Right renal cortex interstitium (tissue), 3 donors: Measurements from ENCODE around the gene VKORC1L1. TPM values are rescaled to one million over a fixed set of nuclear protein-coding genes. Genes with fewer than 3 reads are reported as not detected.
"Not testable (repeated sequence)": the region's sequence is repeated elsewhere in the genome, so short reads cannot be mapped to it uniquely, and the experiment has no call there.

Experiments used
- DNase-seq, 3 donors: peaks; one replicate each; pipeline ENCODE4 v3.0.0-alpha.2; 2013; ENCODE audit warnings: low read depth in 3 of 3, low spot score in 2 of 3
- polyA plus RNA-seq, 3 donors: library from polyadenylated mRNA; unstranded; fragments of 120-200 nt; gene quantifications; one replicate each; pipeline ENCODE4 v1.2.1, GENCODE V29; 2013; ENCODE audit not compliant: insufficient read length in 3 of 3

VKORC1L1 gene
- polyA plus RNA-seq, 3 donors: 28.4 to 30.0 (median 29.0) TPM

DNA sequence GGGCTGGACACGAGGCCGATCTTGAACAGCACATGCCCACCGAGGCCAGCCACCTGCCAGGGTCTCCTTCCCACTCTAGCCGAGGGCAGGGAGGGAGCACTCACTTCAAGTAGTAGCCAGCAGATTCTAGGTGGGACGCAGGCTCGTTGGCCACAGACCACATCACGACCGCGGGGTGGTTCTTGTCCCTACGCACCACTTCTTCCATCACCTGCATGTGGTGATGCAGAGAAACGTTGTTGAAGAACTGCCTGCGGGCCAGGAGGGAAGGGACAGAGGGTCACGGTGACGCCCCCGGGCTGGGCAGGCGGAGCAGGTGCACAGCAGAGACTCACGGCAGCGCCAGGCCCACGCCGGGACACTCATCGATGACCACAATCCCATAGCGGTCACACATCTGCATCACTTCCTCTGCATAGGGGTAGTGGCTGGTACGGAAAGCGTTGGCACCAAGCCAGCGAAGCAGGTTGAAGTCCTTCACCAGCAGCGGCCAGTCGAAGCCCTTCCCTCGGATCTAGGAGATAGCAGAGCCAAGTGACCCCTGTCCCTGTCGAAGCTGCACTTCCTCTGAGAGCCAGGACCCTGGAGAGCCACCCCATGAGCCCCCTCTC, 101.4 kb downstream of the VKORC1L1 start:
- no peak for DNase-seq

GRCh38 chr7:65974876-65975275, 102.0 kb downstream of the VKORC1L1 start:
- no peak for DNase-seq

- no peak for DNase-seq
These were observed 103.1 kb downstream of the VKORC1L1 start for GRCh38 chr7:65975814-65976445.

DNA sequence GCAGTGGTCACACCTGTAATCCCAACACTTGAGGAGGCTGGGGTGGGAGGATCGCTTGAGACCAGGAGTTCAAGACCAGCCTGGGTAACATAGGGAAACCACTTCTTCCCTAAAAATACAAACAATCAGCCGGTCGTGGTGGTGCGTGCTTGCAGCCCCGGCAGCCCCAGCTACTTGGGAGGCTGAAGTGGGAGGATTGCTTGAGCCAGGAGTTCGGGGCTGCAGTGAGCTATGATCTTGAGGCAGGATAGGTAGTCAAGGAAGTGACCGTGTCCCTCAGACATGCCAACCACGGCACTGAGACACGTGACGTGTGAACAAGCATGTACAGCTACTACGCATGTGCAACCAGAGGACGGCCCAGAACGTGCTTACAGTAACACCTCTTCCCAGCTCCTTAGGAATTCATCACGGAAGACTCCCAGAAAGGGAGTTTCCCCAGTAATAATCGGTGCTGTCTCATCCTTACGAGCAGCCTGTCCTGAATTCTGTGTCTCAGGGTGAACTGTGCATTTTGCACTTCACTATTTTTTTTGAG, 103.9 kb downstream of the VKORC1L1 start:
- no peak for DNase-seq

GRCh38 chr7:65978891-65979582, 106.2 kb downstream of the VKORC1L1 start:
- DNase-seq: no peak

DNA sequence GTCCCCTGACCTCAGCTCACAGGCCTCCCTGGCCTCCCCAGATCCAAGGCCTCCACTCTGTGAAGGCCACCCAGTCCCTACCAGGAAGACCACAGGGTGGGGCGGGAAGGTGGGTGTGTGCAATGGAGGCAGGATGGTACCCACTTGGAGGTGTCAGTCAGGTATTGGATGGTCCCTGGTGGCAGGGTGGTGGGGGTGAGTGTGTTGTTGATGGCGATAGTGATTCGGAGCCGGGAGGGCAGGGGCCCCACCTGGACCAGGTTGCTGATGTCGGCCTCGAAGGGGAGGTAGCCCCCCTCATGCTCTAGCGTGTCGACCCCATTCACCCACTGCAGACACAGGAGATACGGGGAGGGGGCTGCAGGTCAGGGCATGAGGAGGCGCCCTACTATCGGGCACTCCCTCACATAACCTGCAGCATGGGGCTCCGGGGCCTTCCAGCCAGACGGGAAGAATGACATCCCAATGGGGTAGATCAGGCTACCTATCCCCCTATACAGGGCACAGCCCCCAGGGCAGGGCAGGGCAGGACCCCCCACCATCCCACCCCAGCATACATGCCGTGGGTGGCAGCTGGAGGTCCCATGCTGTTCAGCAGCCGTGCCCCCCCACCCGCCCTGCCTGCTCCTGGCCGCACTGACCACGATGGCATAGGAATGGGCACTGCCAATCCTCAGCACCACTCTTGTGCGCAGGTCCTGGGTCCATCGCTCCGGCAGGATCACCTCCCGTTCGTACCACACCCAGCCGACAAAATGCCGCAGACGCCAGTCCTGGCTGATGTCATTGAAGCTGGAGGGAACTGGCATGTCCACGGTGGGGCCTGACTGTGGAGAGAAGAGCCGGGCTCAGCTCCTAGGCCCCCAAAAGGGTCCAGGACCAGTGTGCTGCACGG, 107.0 kb downstream of the VKORC1L1 start:
- DNase-seq: no peak

GRCh38 chr7:65980478-65981250, 107.8 kb downstream of the VKORC1L1 start:
- DNase-seq: no peak

- DNase-seq: peak; percentile 80 to 91 (median 83)
These were observed 109.3 kb downstream of the VKORC1L1 start, which contains the start of gene GUSB for GRCh38 chr7:65981965-65982792. TSS of gene GUSB (minus strand) at chr7:65982213. CDS start at chr7:65982183, 30 bp downstream.

- no peak for DNase-seq
These were observed 111.2 kb downstream of the VKORC1L1 start for GRCh38 chr7:65983965-65984658.

GRCh38 chr7:65988084-65988483, 115.2 kb downstream of the VKORC1L1 start:
- DNase-seq: no peak

GRCh38 chr7:65988503-65988902, 115.6 kb downstream of the VKORC1L1 start:
- not testable (repeated sequence) for DNase-seq

DNA sequence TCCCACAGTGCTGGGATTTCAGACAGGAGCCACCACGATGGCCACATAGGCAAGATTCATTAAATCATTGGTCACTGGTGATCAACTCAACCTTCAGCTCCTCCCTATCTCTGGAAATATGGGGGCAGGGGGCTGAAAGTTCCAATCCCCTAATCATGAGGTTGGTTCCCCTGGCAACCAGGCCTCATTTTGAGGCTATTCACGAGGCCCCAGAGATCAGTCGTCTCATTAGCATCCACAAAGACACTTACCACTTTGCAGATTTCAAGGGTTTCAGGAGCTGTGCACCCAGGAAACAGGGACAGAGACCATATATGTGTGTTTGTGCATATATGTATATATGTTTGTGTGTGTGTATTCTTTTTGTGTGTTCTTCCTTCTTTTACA, 116.8 kb downstream of the VKORC1L1 start:
- no peak for DNase-seq

- not testable (repeated sequence) for DNase-seq
These were observed 119.0 kb downstream of the VKORC1L1 start for GRCh38 chr7:65991829-65992228.

DNA sequence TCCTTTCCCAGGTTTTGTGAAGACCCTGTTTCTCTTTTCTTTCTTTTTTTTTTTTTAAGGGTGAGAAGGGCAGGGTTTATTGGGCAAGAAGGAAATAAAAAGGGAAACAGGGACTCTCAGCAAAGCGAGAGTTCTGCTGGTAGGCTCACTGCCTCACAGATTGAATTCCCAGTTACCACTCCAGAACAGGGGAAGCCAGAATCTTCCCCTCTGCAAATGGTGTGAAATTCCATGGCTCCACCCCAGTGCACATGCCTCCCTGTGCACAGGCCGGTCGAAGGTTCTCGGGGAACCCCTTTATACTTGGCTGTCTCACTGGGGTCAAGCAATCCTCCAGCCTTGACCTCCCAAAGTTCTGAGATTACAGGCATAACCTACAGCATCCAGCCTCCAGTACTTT, 119.7 kb downstream of the VKORC1L1 start:
- no peak for DNase-seq

- not testable (repeated sequence) for DNase-seq
These were observed 122.1 kb downstream of the VKORC1L1 start for GRCh38 chr7:65994984-65995383.

- not testable (repeated sequence) for DNase-seq
These were observed 128.0 kb downstream of the VKORC1L1 start for GRCh38 chr7:66000823-66001417.

- not testable (repeated sequence) for DNase-seq
These were observed 132.3 kb downstream of the VKORC1L1 start for GRCh38 chr7:66005115-66005671.

- DNase-seq: no peak
These were observed 134.4 kb downstream of the VKORC1L1 start for GRCh38 chr7:66007232-66007631.
